ENCODE data around the gene ARL14EPL.

DNA sequence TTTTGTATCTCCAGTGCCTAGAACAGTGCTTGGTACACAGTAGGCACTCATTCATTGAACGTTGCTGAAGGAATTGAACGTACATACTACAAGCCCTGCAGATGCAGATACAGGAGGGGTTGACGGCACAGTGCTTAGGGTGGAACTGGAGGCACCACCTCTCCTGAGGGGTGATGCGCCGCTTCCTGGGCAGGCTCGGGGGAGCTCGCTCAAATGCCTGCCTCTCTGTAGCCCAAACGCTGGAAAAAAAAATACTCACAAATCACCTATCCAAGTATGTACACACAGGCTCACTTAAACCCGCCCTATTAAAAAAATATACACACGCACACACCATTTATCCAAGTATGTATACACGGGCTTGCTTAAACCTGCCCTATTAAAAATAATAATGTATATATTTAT is 52.0 kb downstream of the ARL14EPL start:
- TF ChIP-seq CTCF (IDR thresholded peaks at IDR 0.05) (no peak), POLR2A (IDR thresholded peaks at IDR 0.05) (no peak), POLR2AphosphoS5 (IDR thresholded peaks at IDR 0.05) (no peak), EP300 (IDR thresholded peaks at IDR 0.05) (no peak)

All from sigmoid colon (tissue), 4 donors.